Duodenal mucosa (tissue), 2 donors: ENCODE results near the gene CCL14.

Source experiments
- H3K27ac ChIP-seq: one replicate; pipeline ENCODE4 v1.7.0; 2013; ENCODE audit warnings: low read depth, low read length
- H3K27me3 ChIP-seq, 2 donors: one replicate each; pipeline ENCODE4 v1.7.0; 2013; ENCODE audit warnings: low read length in 2 of 2, control low read depth in 1 of 2; ENCODE audit not compliant: insufficient read depth in 2 of 2, control insufficient read depth in 1 of 2
- H3K36me3 ChIP-seq, 2 donors: one replicate each; pipeline ENCODE4 v1.7.0; 2013; ENCODE audit warnings: low read length in 2 of 2, control low read depth in 1 of 2; ENCODE audit not compliant: insufficient read depth in 2 of 2, control insufficient read depth in 1 of 2
- H3K4me1 ChIP-seq, 2 donors: one replicate each; pipeline ENCODE4 v1.7.0; 2013; ENCODE audit warnings: low read length in 2 of 2, control low read depth in 1 of 2; ENCODE audit not compliant: insufficient read depth in 2 of 2, control insufficient read depth in 1 of 2
- H3K4me3 ChIP-seq, 2 donors: one replicate each; pipeline ENCODE4 v1.7.0; 2013; ENCODE audit warnings: low read length in 2 of 2, low read depth in 1 of 2
- H3K9ac ChIP-seq, 2 donors: one replicate each; pipeline ENCODE4 v1.7.0; 2013; ENCODE audit warnings: low read length in 2 of 2, low read depth in 1 of 2
- H3K9me3 ChIP-seq, 2 donors: one replicate each; pipeline ENCODE4 v1.7.0; 2013; ENCODE audit warnings: low read length in 2 of 2, control low read depth in 1 of 2; ENCODE audit not compliant: control insufficient read depth in 1 of 2

CCL14 gene

GRCh38 chr17:35973333-35974260 is 12.9 kb downstream of the CCL14 start:
- Histone ChIP-seq H3K9ac (no peak overlapping the region), H3K36me3 (no peaks in the 10 kb centered on the region), H3K4me3 (no peak overlapping the region), H3K9me3 (no peaks in the 10 kb centered on the region), H3K4me1 (peaks cover 27 to 31% of the 10 kb centered on the region in 2 donors), H3K27ac (no peak overlapping the region), H3K27me3 (no peaks in the 10 kb centered on the region)

- Histone ChIP-seq H3K9ac (no peak overlapping the region), H3K27me3 (no peaks in the 10 kb centered on the region), H3K27ac (no peak overlapping the region), H3K4me1 (peaks cover 27 to 31% of the 10 kb centered on the region in 2 donors), H3K36me3 (no peaks in the 10 kb centered on the region), H3K9me3 (no peaks in the 10 kb centered on the region), H3K4me3 (no peak overlapping the region)
Observed at GRCh38 chr17:35972945-35973332, 13.6 kb downstream of the CCL14 start.

GRCh38 chr17:35972535-35972934 is 14.0 kb downstream of the CCL14 start:
- H3K36me3 ChIP-seq = no peaks in the 10 kb centered on the region
- no peak overlapping the region for H3K9ac ChIP-seq
- no peak overlapping the region for H3K4me3 ChIP-seq
- no peaks in the 10 kb centered on the region for H3K9me3 ChIP-seq
- no peaks in the 10 kb centered on the region for H3K27me3 ChIP-seq
- H3K4me1 ChIP-seq = peaks cover 27 to 31% of the 10 kb centered on the region in 2 donors
- H3K27ac ChIP-seq = no peak overlapping the region

- no peaks in the 10 kb centered on the region for H3K27me3 ChIP-seq
Observed at GRCh38 chr17:35972066-35972465, 14.5 kb downstream of the CCL14 start.

GRCh38 chr17:35969558-35970380 is 16.8 kb downstream of the CCL14 start:
- H3K27ac ChIP-seq = no peak overlapping the region
- no peak overlapping the region for H3K9ac ChIP-seq
- H3K4me3 ChIP-seq = no peak overlapping the region
- peaks cover 26 to 27% of the 10 kb centered on the region in 2 donors for H3K4me1 ChIP-seq
- no peaks in the 10 kb centered on the region for H3K9me3 ChIP-seq
- no peaks in the 10 kb centered on the region for H3K27me3 ChIP-seq
- H3K36me3 ChIP-seq = no peaks in the 10 kb centered on the region

More at GRCh38 chr17:35972066-35972465, 14.5 kb downstream of the CCL14 start:
- H3K9me3 ChIP-seq = no peaks in the 10 kb centered on the region
- peaks cover 27 to 31% of the 10 kb centered on the region in 2 donors for H3K4me1 ChIP-seq
- no peak overlapping the region for H3K9ac ChIP-seq
- no peak overlapping the region for H3K4me3 ChIP-seq
- H3K27ac ChIP-seq = no peak overlapping the region
- H3K36me3 ChIP-seq = no peaks in the 10 kb centered on the region

- Histone ChIP-seq H3K27me3 (no peaks in the 10 kb centered on the region), H3K9me3 (no peaks in the 10 kb centered on the region), H3K4me1 (peaks cover 21 to 22% of the 10 kb centered on the region in 2 donors), H3K9ac (no peak overlapping the region), H3K27ac (no peak overlapping the region), H3K4me3 (no peak overlapping the region), H3K36me3 (no peaks in the 10 kb centered on the region)
Observed at GRCh38 chr17:35968520-35969054, 17.9 kb downstream of the CCL14 start.

GRCh38 chr17:35965272-35965671 is 21.3 kb downstream of the CCL14 start:
- H3K27me3 ChIP-seq = peaks cover 0 to under 1% of the 10 kb centered on the region in 2 donors
- H3K4me3 ChIP-seq = no peak overlapping the region
- no peak overlapping the region for H3K9ac ChIP-seq
- no peak overlapping the region for H3K27ac ChIP-seq
- H3K9me3 ChIP-seq = no peaks in the 10 kb centered on the region
- peaks cover 5 to 6% of the 10 kb centered on the region in 2 donors for H3K4me1 ChIP-seq
- H3K36me3 ChIP-seq = no peaks in the 10 kb centered on the region

- Histone ChIP-seq H3K27me3 (peaks cover 1 to 4% of the 10 kb centered on the region in 2 donors), H3K4me1 (no peaks in the 10 kb centered on the region), H3K36me3 (no peaks in the 10 kb centered on the region), H3K27ac (no peak overlapping the region), H3K9me3 (no peaks in the 10 kb centered on the region), H3K9ac (no peak overlapping the region), H3K4me3 (no peak overlapping the region)
Observed at GRCh38 chr17:35963663-35964062, 22.9 kb downstream of the CCL14 start.

- Histone ChIP-seq H3K4me1 (no peaks in the 10 kb centered on the region), H3K9ac (no peak overlapping the region), H3K27me3 (peaks cover 0 to 3% of the 10 kb centered on the region in 2 donors), H3K9me3 (no peaks in the 10 kb centered on the region), H3K27ac (no peak overlapping the region), H3K4me3 (no peak overlapping the region), H3K36me3 (no peaks in the 10 kb centered on the region)
Observed at GRCh38 chr17:35953720-35954119, 32.8 kb downstream of the CCL14 start.

GRCh38 chr17:35949401-35949800 is 37.1 kb downstream of the CCL14 start:
- no peak overlapping the region for H3K9ac ChIP-seq

More at GRCh38 chr17:35949401-35949800, 37.1 kb downstream of the CCL14 start:
- no peak overlapping the region for H3K4me3 ChIP-seq
- no peaks in the 10 kb centered on the region for H3K36me3 ChIP-seq
- peaks cover 0 to 3% of the 10 kb centered on the region in 2 donors for H3K4me1 ChIP-seq
- no peaks in the 10 kb centered on the region for H3K9me3 ChIP-seq
- H3K27me3 ChIP-seq = no peaks in the 10 kb centered on the region
- H3K27ac ChIP-seq = no peak overlapping the region
